ENCODE results near the gene MYO16. TPM values are rescaled to one million over a fixed set of nuclear protein-coding genes. Genes with fewer than 3 reads are reported as not detected.

Gene MYO16
- total RNA-seq, 1 donor from 2014 or later, result 1.2 TPM

DNA sequence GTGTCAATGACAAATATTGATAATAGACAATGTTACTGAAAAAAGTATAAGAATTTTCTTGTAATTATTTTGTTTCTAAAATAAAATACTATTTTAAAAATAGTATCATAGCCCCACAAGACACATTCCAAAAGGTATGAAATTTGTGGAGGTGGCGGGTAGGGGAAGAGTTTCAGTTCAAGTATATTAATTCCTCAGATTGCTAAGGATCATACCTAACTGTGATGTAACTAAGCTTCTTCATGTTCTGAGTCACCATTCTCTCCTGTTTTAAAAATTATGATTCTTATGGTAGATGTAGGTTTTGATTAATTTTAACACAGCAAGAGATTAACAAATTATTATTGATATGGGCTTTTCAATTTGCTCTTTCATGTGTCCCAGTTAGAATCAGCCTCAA lies 61.3 kb downstream of the MYO16 start:
- no peak overlapping the region for H3K4me3 ChIP-seq (ENCODE audit: low read depth, low read length)
- TF ChIP-seq, protein P1, sequence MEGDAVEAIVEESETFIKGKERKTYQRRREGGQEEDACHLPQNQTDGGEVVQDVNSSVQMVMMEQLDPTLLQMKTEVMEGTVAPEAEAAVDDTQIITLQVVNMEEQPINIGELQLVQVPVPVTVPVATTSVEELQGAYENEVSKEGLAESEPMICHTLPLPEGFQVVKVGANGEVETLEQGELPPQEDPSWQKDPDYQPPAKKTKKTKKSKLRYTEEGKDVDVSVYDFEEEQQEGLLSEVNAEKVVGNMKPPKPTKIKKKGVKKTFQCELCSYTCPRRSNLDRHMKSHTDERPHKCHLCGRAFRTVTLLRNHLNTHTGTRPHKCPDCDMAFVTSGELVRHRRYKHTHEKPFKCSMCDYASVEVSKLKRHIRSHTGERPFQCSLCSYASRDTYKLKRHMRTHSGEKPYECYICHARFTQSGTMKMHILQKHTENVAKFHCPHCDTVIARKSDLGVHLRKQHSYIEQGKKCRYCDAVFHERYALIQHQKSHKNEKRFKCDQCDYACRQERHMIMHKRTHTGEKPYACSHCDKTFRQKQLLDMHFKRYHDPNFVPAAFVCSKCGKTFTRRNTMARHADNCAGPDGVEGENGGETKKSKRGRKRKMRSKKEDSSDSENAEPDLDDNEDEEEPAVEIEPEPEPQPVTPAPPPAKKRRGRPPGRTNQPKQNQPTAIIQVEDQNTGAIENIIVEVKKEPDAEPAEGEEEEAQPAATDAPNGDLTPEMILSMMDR (conservative IDR thresholded peaks at IDR 0.05; ENCODE audit: low read depth, low read length), result no peak
- DNase-seq (ENCODE audit: low read depth), result no peak

DNA sequence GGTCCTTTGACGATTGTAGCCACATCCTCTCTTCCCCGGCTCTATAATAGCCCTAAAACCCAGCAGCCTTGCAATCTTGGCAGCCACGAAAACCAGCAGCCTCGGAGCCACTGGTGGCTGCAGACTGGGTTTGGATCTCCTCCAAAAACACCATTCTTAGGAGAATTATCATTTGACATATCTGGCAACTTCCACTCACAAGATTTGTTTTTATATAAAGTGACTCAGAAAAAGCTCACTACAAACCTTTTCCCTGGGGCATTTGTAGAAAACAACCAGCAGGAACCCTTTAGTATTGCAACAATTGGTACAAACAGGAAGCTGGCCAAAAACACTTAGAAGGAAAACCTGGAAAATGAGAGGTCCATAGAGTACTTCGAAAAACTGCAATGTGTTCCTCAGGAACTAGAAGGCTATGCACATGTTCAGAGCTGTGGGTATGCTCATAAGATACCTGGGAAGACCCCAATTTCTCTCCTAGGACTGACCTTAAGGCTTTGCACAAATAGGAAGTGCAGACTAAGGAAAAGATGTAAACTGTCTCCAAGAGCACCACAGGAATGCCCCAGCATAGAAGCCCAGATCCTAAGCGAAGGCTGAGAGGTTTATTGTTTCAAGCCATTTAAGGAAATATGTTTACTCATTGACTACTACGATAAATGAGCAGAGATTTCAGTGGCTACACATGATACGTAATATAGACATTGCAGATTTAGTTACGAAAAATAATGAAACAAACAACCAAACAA lies 71.2 kb downstream of the MYO16 start:
- no peak overlapping the region for H3K4me3 ChIP-seq (ENCODE audit: low read depth, low read length)
- TF ChIP-seq, protein P1 (conservative IDR thresholded peaks at IDR 0.05; ENCODE audit: low read depth, low read length), result no peak
- DNase-seq (ENCODE audit: low read depth), result no peak

DNA sequence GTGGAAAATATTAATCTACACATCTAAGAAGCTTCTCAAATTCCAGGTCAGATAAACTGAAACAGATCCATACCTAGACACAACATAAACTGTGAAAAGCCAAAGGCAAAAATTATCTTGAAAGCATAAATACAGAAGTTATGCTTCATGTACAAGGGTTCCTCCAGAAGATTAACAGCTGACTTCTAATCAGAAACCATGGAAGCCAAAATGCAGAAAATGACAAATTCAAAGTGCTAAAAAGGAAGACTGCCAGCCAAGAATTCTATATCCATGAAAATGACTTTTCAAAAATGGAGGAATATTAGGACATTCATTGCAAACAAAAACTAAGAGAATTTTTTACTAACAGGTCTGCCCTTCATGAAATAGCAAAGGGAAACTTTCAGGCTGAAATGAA lies 72.8 kb downstream of the MYO16 start:
- H3K4me3 ChIP-seq (ENCODE audit: low read depth, low read length), result no peak overlapping the region
- TF ChIP-seq, protein P1 (conservative IDR thresholded peaks at IDR 0.05; ENCODE audit: low read depth, low read length), result no peak
- DNase-seq (ENCODE audit: low read depth), result no peak

DNA sequence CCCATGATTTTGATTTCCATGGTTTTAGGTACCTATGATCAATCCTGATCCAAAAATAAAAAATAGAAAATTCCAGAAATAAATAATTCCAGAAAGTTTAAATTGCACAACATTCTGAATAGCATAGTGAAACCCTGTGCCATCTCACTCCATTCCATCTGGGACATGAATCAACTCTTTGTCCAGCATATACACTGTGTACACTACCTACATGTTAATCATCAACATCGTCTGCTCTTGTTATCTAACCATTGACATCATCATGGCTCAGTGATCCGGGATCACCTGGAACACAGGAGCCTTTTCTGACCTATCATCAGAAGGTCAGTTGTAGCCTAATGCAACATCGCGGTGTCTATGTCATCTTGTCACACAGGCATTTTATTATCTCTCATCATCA lies 75.6 kb downstream of the MYO16 start:
- DNase-seq (ENCODE audit: low read depth), result no peak
- H3K4me3 ChIP-seq (ENCODE audit: low read depth, low read length), result no peak overlapping the region
- TF ChIP-seq, protein P1 (conservative IDR thresholded peaks at IDR 0.05; ENCODE audit: low read depth, low read length), result no peak

DNA sequence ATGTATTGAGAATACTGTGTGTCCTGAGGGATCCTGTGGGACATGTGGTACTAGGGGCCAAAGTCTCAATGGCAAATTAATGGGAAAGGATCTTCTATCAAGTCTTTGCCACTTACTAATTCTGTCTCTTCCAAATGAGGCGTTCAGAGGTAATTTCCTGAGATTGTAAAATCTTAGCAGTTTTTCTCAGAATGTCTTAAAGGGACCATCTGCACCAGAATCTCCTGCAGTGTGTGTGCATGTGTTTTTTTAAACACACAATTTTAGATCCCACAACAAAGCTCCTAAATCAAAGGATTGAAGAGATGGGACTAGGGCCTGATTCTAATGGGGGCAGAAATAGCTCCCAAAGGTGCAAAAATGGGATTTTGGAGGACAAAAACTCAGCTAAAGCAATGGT lies 78.2 kb downstream of the MYO16 start:
- no peak overlapping the region for H3K4me3 ChIP-seq (ENCODE audit: low read depth, low read length)
- TF ChIP-seq, protein P1 (conservative IDR thresholded peaks at IDR 0.05; ENCODE audit: low read depth, low read length), result no peak
- no peak for DNase-seq (ENCODE audit: low read depth)

DNA sequence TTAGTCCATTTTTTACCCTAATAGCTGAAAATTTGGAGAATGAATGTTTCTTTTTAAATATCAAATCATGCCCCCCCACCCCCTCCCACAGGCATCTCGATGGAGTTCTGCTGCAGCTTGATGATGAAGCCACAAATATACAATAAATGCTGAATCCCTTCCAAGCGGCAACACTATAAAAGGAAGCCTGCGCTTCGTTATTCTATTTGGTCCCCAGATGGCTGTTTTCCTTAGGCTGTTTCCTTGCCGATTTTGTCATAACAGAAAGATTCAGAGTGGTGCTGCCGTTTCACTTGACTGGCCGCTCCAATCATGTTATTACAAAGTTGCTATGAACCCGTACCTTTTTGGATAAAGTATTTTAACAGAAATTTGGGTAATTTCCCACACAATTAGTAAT lies 79.5 kb downstream of the MYO16 start:
- H3K4me3 ChIP-seq (ENCODE audit: low read depth, low read length), result no peak overlapping the region
- TF ChIP-seq, protein P1 (conservative IDR thresholded peaks at IDR 0.05; ENCODE audit: low read depth, low read length), result no peak

DNA sequence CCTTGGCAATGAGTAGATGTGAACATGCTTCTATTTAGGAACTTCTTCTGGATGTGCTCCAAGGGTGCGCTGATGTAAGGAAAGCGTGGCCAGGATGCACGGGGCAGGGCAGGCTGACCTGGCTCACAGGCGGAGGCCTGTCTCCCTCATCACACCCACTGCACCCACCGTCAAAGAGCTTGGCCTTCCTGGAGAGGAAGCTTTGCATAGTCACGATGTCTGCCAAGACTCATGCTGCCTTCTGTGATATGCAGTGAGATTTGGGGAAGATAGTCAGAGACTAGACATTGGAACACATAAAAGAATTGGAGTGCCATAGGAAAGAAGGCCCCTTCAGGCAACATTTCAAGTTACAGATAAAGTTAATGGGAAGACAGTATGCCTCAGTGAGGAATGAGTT lies 82.0 kb downstream of the MYO16 start:
- TF ChIP-seq, protein P1 (conservative IDR thresholded peaks at IDR 0.05; ENCODE audit: low read depth, low read length), result no peak
- no peak overlapping the region for H3K4me3 ChIP-seq (ENCODE audit: low read depth, low read length)
- no peak for DNase-seq (ENCODE audit: low read depth)

More for the DNA sequence above, 79.5 kb downstream of the MYO16 start:
- DNase-seq (ENCODE audit: low read depth), result no peak
